ENCODE measurements around the gene SPRR2B.
"Not testable (repeated sequence)": the region's sequence is repeated elsewhere in the genome, so short reads cannot be mapped to it uniquely, and the experiment has no call there.

SPRR2B gene

DNA sequence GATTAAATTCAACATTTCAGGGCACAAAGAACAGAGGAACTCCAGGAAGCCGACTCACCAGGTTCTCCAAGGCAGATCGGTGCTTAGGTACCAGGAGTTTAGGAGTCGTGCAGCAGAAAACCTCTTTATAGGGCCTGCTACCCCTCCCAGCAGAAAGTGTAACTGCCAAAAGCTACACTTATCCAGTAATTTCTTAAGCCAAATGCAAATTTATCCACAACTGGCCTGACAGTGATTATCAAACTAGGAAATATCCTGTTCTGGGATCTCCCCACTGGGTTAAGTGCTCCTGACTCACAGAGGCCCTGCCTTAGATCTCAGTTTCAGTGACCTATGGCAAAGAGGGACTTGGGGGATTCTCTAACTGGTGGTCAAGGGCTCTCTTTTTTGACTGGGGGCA, 42.0 kb upstream of the SPRR2B start, which contains the start of gene SPRR2F:
SPRR2F (minus strand) TSS at position 101 of the 400 bp plus-strand sequence. CDS start 783 bp downstream, outside the sequence.
- no peaks in the 10 kb centered on the region for H3F3A ChIP-seq (ENCODE audit: insufficient read depth, low read length)
- H2AFZ ChIP-seq (ENCODE audit: low read length): no peak within 1 kb of the TSS
- H3K36me3 ChIP-seq (replicated peaks; ENCODE audit: insufficient read depth, low read length): no peaks in the 10 kb centered on the region
- no peak within 1 kb of the TSS for H3K9ac ChIP-seq (ENCODE audit: low read length)
- H3K9me3 ChIP-seq (replicated peaks; ENCODE audit: insufficient read depth, low read length): no peaks in the 10 kb centered on the region
- TF ChIP-seq EZH2phosphoT487 (IDR thresholded peaks at IDR 0.05; ENCODE audit: low read length) (no peak), EZH2 (optimal IDR thresholded peaks at IDR 0.05; ENCODE audit: low read depth, low read length) (no peak)
- TF ChIP-seq, protein P1, sequence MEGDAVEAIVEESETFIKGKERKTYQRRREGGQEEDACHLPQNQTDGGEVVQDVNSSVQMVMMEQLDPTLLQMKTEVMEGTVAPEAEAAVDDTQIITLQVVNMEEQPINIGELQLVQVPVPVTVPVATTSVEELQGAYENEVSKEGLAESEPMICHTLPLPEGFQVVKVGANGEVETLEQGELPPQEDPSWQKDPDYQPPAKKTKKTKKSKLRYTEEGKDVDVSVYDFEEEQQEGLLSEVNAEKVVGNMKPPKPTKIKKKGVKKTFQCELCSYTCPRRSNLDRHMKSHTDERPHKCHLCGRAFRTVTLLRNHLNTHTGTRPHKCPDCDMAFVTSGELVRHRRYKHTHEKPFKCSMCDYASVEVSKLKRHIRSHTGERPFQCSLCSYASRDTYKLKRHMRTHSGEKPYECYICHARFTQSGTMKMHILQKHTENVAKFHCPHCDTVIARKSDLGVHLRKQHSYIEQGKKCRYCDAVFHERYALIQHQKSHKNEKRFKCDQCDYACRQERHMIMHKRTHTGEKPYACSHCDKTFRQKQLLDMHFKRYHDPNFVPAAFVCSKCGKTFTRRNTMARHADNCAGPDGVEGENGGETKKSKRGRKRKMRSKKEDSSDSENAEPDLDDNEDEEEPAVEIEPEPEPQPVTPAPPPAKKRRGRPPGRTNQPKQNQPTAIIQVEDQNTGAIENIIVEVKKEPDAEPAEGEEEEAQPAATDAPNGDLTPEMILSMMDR (IDR thresholded peaks at IDR 0.05; ENCODE audit: low read length): no peak
- H3K79me2 ChIP-seq (ENCODE audit: low read length): no peaks in the 10 kb centered on the region
- H3K9me2 ChIP-seq (replicated peaks; ENCODE audit: insufficient read depth, low read length): no peaks in the 10 kb centered on the region
- H3K4me3 ChIP-seq (ENCODE audit: low read length): no peak within 1 kb of the TSS
- DNase-seq: no peak
- no peak within 1 kb of the TSS for H3K4me2 ChIP-seq (ENCODE audit: low read depth, low read length)
- H3K27me3 ChIP-seq (replicated peaks; ENCODE audit: insufficient read depth, low read length): no peaks in the 10 kb centered on the region
- H4K20me1 ChIP-seq (ENCODE audit: insufficient read depth, low read length): no peaks in the 10 kb centered on the region
- H3K4me1 ChIP-seq (ENCODE audit: low read length): no peaks in the 10 kb centered on the region
- H3K27ac ChIP-seq (ENCODE audit: low read length): no peak within 1 kb of the TSS

DNA sequence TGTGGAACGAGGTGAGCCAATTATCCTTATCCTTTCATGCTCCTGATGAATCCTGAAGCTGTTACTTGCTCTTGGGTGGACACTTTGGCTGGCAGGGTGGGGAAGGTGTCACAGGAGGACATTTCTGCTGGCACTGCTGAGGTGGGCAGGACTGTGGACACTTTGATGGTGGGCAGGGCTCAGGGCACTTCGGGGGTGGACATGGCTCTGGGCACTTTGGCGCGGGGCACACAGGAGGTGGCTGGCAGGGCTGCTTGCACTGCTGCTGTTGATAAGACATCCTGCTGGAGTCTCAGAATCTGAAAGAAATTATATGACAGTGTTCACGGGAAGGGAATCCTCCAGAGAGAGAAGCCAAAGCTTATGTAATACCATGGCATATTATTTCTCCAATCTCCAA, 41.0 kb upstream of the SPRR2B start:
- H3K27ac ChIP-seq (ENCODE audit: low read length); H3K36me3 ChIP-seq (replicated peaks; ENCODE audit: insufficient read depth, low read length); H3K9ac ChIP-seq (ENCODE audit: low read length); H3K4me2 ChIP-seq (ENCODE audit: low read depth, low read length); H3K4me3 ChIP-seq (ENCODE audit: low read length); H3K79me2 ChIP-seq (ENCODE audit: low read length); H3K27me3 ChIP-seq (replicated peaks; ENCODE audit: insufficient read depth, low read length); H4K20me1 ChIP-seq (ENCODE audit: insufficient read depth, low read length); DNase-seq; H3K4me1 ChIP-seq (ENCODE audit: low read length); H2AFZ ChIP-seq (ENCODE audit: low read length); H3F3A ChIP-seq (ENCODE audit: insufficient read depth, low read length); H3K9me3 ChIP-seq (replicated peaks; ENCODE audit: insufficient read depth, low read length); H3K9me2 ChIP-seq (replicated peaks; ENCODE audit: insufficient read depth, low read length): not testable (repeated sequence)

DNA sequence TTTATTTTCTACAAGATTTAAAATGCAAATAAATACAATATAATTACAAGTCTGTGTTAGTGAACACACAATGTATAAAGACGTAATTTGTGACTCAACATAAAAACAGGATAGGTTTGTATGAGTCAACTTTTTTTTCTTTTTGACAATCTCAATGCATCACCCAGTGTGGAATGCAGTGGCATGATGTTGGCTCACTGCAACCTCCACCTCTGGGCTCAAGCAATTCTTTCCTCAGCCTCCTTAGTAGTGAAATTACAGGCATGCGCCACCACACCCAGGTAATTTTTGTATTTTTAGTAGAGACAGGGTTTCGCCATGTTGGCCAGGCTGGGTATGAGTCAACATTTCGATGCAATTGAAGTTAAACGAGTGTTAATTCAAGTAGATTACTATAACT, 28.8 kb upstream of the SPRR2B start:
- no peaks in the 10 kb centered on the region for H3K79me2 ChIP-seq (ENCODE audit: low read length)
- H3K36me3 ChIP-seq (replicated peaks; ENCODE audit: insufficient read depth, low read length): no peaks in the 10 kb centered on the region
- no peaks in the 10 kb centered on the region for H3K9me3 ChIP-seq (replicated peaks; ENCODE audit: insufficient read depth, low read length)
- no peak overlapping the region for H3K4me3 ChIP-seq (ENCODE audit: low read length)
- TF ChIP-seq, protein P1 (IDR thresholded peaks at IDR 0.05; ENCODE audit: low read length): no peak
- TF ChIP-seq EZH2phosphoT487 (IDR thresholded peaks at IDR 0.05; ENCODE audit: low read length) (no peak), EZH2 (optimal IDR thresholded peaks at IDR 0.05; ENCODE audit: low read depth, low read length) (no peak)
- no peak overlapping the region for H3K4me2 ChIP-seq (ENCODE audit: low read depth, low read length)
- no peaks in the 10 kb centered on the region for H3F3A ChIP-seq (ENCODE audit: insufficient read depth, low read length)
- H3K27me3 ChIP-seq (replicated peaks; ENCODE audit: insufficient read depth, low read length): no peaks in the 10 kb centered on the region
- no peaks in the 10 kb centered on the region for H3K9me2 ChIP-seq (replicated peaks; ENCODE audit: insufficient read depth, low read length)
- DNase-seq: peak; percentile 3
- H2AFZ ChIP-seq (ENCODE audit: low read length): no peak overlapping the region
- H3K4me1 ChIP-seq (ENCODE audit: low read length): no peaks in the 10 kb centered on the region
- H4K20me1 ChIP-seq (ENCODE audit: insufficient read depth, low read length): no peaks in the 10 kb centered on the region
- H3K27ac ChIP-seq (ENCODE audit: low read length): no peak overlapping the region
- no peak overlapping the region for H3K9ac ChIP-seq (ENCODE audit: low read length)

DNA sequence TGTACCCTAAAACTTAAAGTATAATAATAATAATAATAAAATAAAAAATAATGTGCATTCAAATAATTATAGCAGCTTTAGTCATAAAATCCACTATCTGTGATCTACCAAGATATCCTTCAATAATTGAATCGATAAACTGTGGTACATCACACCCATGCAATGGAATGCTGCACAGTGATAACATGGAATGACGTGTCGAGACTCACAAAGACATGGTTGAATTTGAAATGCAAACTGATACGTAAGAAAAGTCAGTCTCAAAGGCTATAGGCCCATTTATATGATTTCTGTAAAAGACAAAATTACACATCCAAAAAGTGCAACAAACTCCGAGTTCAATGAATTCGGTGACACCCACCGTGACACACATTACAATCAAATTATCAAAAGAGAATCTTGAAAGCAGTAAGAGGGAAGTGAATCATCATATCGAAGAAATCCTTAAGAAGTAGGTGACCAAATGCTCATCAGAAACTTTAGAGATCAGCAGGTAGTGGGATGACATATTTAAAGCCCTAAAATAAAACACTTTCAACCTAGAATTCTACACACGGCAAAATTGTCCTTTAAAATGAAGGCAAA, 28.1 kb upstream of the SPRR2B start:
- H3K27ac ChIP-seq (ENCODE audit: low read length): no peak overlapping the region

More for the DNA sequence above, 28.1 kb upstream of the SPRR2B start:
- H3K4me2 ChIP-seq (ENCODE audit: low read depth, low read length): no peak overlapping the region
- DNase-seq: no peak
- no peaks in the 10 kb centered on the region for H3K4me1 ChIP-seq (ENCODE audit: low read length)
- H3F3A ChIP-seq (ENCODE audit: insufficient read depth, low read length): no peaks in the 10 kb centered on the region
- no peaks in the 10 kb centered on the region for H3K79me2 ChIP-seq (ENCODE audit: low read length)
- H3K27me3 ChIP-seq (replicated peaks; ENCODE audit: insufficient read depth, low read length): no peaks in the 10 kb centered on the region
- no peak overlapping the region for H3K4me3 ChIP-seq (ENCODE audit: low read length)
- no peak overlapping the region for H3K9ac ChIP-seq (ENCODE audit: low read length)
- no peaks in the 10 kb centered on the region for H3K36me3 ChIP-seq (replicated peaks; ENCODE audit: insufficient read depth, low read length)
- TF ChIP-seq, protein P1 (IDR thresholded peaks at IDR 0.05; ENCODE audit: low read length): no peak
- no peaks in the 10 kb centered on the region for H3K9me2 ChIP-seq (replicated peaks; ENCODE audit: insufficient read depth, low read length)
- no peaks in the 10 kb centered on the region for H3K9me3 ChIP-seq (replicated peaks; ENCODE audit: insufficient read depth, low read length)
- no peaks in the 10 kb centered on the region for H4K20me1 ChIP-seq (ENCODE audit: insufficient read depth, low read length)
- no peak overlapping the region for H2AFZ ChIP-seq (ENCODE audit: low read length)

Data from MM.1S (cell line).